Astrocyte of the spinal cord (primary cell): ENCODE data around the gene TMEM123.

Source experiments
- DNase-seq: peaks from one replicate; pipeline ENCODE4 v3.0.0; 2011; ENCODE audit warnings: low read depth, low spot score
- H3K4me3 ChIP-seq: 2 replicates; pipeline ENCODE4 v1.5.1; 2011; ENCODE audit warnings: low read depth, mild to moderate bottlenecking, low read length, moderate library complexity
- in situ Hi-C: cut with HindIII; loops from 2 replicates; pipeline ENCODE4 v1.10.0; 2017; ENCODE audit warnings: low sequenced_read_pairs
- TF ChIP-seq, protein P1 (sequence below): IDR thresholded peaks from 2 replicates; pipeline ENCODE4 v1.5.1; 2012; ENCODE audit warnings: low read depth, mild to moderate bottlenecking, low read length, inconsistent platforms

Gene TMEM123

DNA sequence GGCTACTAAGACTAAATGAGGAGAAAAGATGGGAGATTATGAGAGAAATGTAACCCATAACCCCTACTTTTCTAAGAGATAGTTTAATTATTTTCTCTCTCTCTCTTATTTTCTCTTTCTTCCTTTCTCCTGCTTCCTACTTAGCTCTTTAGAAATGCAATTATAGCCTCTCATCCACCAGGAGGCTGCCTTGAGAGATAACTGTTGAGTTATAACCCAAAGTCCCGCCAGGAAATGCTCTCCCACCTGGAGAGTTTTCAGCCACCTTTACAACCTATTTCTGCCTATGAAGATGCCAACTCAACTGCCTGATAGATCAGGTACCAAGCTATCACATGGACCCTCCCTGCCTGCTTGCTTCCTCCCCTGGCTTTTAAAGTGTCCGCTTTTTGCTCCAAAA lies 34.0 kb upstream of the TMEM123 start:
- DNase-seq: no peak
- in situ Hi-C loops: no loop called here

DNA sequence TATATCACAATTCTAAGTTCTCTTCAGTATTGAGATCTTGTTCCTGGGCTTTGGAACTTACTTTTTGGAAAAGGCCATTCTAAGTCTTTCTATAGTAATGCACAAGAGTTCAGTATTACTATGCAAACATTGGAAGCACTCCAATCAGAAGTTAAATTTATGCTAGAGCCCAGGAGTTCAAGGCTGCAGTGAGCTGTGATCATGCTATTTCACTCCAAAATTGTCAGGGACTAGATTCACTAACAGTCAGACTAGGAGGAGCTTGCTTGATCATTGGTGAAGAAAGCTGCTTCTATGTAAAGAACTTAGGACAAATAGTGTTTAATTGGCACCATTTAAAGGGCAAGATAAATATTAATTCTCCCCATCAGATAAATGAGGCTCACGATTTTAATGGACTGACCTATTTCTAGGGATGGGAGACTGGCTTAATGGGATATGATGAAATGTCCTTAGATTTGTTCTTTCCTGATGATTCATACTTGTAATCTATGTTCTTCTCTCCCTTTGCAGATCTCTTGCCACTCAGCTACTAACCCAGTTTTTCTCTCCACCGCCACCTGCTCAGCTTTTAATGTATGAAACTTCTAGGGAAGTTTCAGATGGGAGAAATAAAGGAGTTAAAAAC lies 32.6 kb upstream of the TMEM123 start:
- no peak for DNase-seq
- in situ Hi-C loops: no loop called here
- no peak overlapping the region for H3K4me3 ChIP-seq
- TF ChIP-seq, protein P1, sequence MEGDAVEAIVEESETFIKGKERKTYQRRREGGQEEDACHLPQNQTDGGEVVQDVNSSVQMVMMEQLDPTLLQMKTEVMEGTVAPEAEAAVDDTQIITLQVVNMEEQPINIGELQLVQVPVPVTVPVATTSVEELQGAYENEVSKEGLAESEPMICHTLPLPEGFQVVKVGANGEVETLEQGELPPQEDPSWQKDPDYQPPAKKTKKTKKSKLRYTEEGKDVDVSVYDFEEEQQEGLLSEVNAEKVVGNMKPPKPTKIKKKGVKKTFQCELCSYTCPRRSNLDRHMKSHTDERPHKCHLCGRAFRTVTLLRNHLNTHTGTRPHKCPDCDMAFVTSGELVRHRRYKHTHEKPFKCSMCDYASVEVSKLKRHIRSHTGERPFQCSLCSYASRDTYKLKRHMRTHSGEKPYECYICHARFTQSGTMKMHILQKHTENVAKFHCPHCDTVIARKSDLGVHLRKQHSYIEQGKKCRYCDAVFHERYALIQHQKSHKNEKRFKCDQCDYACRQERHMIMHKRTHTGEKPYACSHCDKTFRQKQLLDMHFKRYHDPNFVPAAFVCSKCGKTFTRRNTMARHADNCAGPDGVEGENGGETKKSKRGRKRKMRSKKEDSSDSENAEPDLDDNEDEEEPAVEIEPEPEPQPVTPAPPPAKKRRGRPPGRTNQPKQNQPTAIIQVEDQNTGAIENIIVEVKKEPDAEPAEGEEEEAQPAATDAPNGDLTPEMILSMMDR: no peak

More for the DNA sequence above, 34.0 kb upstream of the TMEM123 start:
- H3K4me3 ChIP-seq: no peak overlapping the region
- TF ChIP-seq, protein P1: no peak

DNA sequence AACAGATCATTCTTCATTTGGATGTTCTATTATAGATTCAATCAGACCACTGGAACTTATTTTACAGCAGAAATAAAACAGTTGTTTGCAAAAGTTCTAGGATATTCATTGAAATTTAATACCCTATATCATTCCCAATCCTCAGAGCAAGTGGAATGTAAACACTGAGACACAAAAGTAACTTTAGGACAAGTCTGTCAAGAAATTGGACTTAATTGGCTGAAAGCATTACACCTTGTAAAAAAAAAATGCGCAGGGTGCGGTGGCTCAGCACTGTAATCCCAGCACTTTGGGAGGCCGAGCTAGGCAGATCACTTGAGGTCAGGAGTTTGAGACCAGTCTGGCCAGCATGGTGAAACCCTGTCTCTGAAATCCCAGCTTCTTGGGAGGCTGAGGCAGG lies 29.9 kb upstream of the TMEM123 start:
- DNase-seq: no peak
- H3K4me3 ChIP-seq: no peak overlapping the region
- in situ Hi-C loops: no loop called here
- TF ChIP-seq, protein P1: no peak

DNA sequence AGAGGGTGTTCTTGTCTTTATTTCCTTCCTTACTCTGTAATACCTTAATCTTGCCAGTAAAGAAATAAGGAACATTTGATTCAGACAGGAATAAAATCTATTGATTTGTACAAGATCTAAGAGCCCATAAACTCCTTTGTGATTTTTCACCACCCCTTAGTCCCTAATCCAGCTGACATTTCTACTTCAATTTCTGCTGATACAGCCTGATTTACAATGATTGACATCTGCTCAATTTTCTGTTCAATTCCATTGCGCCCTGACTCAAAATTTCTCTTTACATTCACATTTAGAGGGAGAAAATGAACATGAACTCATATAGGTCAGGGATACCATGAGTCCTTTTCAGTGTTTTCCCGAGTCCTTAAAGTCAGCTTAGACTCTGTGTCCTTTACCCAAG lies 27.2 kb upstream of the TMEM123 start:
- in situ Hi-C loops: no loop called here
- no peak overlapping the region for H3K4me3 ChIP-seq
- TF ChIP-seq, protein P1: no peak
- DNase-seq: no peak

DNA sequence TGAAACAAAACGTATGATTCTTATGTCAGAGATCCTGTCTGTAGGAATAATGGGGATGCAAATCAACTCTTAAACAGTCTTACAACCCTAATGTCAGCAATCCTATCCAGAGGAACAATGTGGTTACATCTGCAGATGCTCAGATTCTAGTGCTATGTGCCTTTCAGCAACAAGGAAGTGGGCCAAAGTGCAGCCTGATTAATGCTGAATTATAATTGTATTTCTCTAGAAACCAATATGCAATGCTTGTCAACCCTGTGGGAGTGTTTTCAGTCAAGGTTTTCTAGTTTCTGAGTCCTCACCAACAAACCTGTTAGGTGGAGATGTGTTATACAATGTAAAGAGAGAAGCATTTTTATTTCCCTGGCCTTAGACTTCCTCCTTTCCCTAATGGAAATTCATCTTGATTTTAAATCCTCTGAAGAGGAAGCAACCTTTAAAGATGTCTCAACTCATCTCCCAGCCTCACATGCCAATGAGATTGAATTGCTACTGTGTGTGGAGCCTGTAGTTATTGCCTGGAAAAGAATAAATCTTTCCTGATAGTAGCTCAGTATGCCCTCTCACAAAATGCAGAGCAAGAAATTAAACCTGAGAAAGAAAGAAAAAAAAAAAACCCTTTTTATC lies 26.2 kb upstream of the TMEM123 start:
- in situ Hi-C loops: no loop called here
- no peak for DNase-seq
- TF ChIP-seq, protein P1: no peak
- no peak overlapping the region for H3K4me3 ChIP-seq

DNA sequence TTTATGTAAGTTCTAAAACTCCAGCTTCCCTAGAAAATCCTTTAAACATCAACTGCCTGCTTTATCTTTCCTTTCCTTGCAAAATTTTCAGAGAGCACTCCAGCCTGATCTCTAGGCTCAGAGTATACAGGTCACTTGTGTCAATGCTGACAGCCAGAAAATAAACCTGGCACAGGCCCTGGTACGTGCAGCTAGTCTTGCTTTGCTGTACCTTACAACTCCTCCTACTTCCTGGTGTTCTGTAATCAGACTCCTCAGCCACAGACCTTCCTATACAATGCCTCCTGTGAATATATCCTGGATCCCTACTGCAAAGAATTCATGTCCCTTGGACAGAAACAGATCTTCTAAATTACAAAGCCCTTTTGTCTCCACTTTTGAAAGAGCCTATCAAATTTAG lies 24.2 kb upstream of the TMEM123 start:
- H3K4me3 ChIP-seq: no peak overlapping the region
- TF ChIP-seq, protein P1: no peak
- DNase-seq: no peak
- in situ Hi-C loops: no loop called here
